HG03565 (cell line): ENCODE results near the gene MYBBP1A.

Experiments used
- ATAC-seq: cut with Tn5 transposase; IDR thresholded peaks from one replicate; pipeline ENCODE4 v1.9.1; 2021; ENCODE audit warnings: mild to moderate bottlenecking, moderate library complexity; ENCODE audit not compliant: unreplicated experiment

Gene MYBBP1A

DNA sequence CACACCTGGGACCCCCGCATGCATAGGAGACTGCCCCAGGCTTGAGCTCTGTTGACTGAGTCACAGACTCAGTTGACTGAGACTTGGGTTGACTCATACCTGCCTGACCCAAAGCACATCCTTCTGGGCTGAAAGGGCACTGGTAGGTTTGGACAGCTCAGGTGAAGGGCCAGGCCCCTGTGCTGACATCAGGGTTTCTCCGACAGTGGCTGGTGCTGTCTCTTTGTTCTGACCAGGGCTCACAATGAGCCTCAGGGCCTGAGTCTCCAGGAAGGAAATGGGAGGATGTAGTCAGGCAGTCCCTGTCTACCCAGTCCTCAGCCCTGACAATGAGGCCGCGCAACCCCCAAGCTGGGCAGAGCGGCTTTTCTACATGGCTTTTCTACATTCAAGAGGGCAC is 50.0 kb downstream of the MYBBP1A start:
- ATAC-seq: no peak

DNA sequence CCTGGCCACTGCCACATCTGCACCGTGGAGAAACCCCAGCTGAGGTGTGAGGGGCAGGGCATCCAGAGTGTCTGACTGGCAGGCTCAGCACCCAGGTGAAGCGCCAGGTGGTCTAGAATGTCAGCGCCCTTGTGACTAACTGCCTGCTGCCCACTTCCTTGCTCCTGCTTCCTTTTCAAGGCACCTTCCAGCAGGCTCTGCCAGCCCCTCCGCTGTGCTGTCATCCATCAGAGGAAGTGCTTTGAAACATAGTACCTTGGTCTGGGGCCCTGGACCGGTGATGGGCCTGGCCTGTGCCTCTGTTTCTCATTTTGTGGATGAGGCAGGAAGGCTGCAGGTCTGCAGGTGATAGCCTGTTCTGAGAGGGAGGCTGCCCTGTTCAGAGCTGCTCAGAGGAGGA is 51.0 kb downstream of the MYBBP1A start:
- no peak for ATAC-seq

DNA sequence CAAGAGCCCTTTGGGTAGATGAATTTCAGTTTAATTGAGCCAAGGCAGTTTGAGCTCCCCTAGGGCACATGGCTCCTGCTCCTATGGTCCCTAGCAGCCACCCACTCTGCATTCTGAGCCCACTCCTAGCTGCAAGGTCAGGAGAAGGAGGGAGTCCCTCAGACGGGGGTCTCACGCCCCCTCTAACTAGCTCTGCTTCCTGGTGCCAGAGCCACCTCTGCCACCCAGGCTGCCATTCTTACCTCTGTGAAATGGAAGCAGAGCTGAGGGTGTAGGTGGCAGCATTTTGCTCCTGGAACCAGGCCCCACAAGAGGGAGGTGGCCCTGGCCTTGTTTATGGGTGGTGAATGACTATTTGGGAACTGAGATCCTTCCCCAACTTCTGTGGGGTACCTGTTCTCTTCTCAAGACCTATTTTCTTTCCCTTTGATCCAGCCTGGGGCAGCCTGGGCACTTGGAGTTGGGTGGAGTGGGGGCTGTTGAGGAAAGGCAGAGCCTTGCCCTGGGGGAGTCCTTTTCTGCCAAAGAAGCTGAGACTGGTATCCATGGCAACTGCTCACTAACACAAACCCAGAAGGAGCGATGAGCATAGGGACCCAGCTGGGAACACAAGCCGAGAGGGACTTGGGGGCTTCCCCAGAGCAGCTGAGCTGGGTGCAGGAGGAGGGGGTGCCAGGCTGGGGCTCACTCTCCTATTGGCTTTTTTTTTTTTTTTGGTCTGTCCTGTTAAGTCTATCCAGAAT is 51.7 kb downstream of the MYBBP1A start:
- ATAC-seq: no peak

DNA sequence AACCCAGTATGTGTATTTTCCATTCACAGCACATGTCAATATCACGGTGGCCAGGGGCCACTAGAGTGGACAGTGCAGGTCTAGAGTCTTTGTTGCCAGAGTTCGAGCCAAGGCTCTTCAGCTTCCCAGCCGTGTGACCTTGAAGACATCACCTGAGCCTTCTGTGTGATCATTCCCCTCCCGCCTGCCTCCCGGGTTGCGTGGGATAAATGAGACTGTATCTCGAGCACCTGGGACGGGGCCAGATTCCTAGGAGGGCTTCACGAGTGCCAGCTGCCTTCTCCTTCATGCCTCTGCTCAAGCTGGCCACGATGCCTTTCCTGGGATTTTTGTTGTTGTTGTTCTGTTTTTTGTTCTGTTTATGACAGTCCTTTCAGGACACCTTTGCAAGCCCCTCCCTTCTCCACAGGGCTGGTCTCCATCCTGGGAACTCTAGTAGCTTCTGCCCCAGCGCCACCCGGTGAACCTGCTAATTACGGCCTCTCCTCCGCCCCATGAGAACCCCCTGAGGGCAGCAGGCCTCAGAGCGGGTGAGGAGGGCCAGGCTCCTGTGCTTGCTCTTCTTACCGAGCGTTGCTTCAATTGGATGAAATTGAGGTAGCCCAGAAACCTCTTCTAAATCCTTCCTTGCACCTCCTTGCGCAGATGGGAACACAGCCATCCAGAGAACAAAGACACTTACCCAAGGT is 52.6 kb downstream of the MYBBP1A start:
- ATAC-seq: no peak

DNA sequence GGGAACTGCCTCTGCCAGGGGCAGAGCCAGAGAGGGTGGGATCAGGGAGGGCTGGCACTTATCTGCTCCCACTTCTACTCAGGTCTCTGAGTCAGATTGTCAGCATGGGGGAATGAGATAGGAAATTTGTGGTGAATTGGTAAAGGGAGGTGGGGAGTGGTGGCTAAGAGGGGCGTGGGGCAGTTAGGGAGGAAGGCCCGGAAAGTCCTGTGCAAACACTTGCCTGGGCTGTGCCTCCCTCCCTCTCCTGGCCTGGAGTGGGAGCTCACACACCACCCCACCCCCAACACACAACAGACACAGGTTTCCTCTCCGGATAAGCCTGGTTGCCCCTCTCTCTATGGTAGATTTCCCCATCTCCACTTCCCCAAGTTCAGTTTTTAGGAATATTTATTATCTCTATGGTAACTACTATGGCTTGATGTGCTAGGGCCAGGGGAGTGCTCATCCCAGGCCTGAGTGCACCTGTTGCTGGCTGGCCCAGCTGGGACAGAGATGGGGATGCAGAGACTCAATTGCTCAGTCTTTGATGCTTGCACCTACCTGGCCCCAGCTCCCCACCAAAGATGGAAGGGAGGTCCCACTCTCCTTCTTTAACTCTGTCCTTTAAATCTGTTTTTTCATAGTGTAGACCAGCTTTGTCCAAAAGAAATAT is 53.8 kb downstream of the MYBBP1A start:
- ATAC-seq: no peak

DNA sequence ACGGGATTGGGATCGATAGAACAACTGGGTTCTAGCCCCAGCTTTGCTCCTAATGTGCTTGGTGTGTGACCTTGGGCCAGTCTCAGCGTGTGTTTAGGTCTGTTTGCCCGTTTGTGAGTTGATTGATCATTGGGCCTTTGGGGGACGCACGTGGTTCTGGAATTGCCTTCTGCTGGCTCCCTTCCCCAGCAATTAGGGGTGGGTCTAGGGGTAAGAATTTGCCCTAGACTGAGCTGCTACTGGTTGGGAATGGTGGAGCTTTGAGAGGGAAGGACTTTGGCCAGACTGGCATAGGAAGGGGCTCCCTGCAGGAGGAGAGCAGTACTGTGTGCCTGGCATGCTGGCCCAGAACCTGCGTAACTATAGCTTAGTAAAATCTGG is 55.0 kb downstream of the MYBBP1A start:
- ATAC-seq: no peak

DNA sequence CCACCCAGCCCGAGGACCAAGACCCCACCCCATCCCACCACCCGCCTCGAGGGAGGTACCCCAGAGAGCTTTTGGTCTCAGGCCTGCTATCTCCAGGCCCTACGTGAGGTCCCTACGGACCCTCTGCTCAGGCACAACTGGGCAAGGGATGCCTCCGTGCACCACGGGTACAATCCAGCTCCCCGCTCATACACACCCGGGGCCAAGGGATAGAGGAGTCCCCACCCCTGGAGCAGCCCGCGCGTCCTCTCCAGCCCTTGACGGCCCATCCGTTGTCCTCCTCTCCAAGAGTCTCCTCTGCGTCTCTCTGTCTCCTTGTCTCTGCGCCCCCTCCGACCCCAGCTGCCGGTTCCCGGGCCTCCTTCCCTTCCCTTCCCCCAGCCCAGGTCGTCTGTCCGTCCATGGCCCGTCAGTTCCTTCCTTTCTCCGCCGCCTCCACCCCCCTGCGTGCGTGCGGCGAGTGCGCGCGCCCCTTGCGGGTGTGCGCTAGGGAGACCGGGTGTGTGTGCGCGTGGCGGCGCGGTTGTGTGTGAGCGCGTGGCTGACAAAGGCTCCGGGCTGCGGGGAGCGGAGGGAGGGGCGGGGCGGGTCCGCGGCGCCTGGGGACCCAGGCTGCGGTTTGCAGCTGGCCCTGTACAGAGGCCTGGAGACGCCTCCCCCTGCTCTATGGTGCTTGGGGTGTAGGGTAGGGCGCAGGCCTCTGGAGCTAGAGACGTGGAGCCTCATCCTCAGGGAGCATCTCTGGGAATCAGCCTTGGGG is 55.6 kb downstream of the MYBBP1A start:
- ATAC-seq: no peak

DNA sequence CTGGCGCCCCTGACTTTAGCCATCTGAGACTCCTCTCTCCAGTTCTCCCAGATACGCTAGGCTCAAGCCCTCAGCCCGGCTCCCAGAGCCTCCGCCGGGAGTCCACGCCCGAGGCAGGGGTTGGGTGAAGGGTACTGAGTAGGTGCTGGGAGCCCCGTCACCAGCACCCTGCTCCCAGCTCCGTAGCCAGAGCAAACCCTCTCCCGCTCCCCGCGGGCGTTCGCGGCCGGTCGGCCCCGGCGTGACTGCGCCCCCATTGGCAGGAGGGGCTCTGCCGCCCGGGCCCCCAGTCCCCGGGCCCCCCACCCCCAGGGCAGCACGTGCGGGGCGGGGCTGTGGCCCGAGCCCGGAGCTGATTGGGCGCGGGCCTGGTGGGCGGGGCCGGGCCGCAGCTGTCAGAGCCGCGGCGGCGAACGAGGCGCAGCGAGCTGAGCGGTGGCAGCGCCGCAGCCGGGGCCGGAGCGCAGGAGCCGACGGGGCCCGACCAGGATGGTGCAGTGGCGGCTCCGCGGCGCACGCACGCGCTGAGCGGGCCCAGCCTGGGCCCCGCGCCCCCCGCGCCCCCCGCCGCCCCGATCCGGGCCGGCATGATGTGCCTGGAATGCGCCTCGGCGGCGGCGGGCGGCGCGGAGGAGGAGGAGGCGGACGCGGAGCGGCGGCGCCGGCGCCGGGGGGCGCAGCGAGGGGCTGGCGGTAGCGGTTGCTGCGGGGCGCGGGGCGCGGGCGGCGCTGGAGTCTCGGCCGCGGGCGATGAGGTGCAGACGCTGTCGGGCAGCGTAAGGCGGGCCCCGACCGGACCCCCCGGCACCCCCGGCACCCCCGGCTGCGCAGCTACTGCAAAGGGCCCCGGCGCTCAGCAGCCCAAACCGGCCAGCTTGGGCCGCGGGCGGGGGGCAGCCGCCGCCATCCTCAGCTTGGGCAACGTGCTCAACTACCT is 56.5 kb downstream of the MYBBP1A start, which contains the start of gene SPNS2:
SPNS2 (plus strand) TSS at position 421 of the 937 bp plus-strand sequence; CDS start at position 588, 167 bp downstream.
- ATAC-seq: no peak

DNA sequence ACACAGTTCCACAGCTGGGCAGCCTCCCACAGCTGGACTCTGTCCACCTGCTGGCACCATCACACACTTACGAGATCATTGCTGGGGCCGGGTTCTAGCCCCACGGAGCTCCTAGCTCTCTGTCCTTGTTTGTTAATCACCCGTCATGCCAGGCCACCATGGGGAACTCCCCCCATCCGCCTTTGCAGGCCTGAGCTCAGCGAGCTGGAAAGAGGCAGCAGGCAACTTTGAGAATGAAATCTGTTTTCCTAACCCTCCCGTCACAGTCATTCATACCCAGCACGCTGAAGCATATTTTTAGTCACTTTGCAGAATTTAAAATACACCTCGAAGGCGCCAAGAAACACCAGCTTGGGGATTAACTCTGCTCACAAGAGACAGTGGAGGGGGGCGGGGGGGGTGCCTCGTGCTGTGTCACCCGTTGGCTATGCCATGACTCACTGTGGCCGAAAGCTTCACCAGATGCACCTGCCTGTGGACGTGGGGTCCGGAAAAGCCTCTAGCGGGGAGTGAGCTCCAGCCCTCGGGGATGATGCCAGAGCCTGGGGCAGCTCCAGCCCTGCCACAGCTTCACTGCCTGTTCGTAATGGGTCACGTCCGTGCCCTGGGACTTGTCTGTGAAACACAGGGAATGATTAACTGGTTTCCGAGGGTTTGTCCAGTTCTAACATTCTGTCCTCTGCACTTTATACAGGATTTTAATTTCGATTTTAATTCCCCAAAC is 57.9 kb downstream of the MYBBP1A start:
- no peak for ATAC-seq

DNA sequence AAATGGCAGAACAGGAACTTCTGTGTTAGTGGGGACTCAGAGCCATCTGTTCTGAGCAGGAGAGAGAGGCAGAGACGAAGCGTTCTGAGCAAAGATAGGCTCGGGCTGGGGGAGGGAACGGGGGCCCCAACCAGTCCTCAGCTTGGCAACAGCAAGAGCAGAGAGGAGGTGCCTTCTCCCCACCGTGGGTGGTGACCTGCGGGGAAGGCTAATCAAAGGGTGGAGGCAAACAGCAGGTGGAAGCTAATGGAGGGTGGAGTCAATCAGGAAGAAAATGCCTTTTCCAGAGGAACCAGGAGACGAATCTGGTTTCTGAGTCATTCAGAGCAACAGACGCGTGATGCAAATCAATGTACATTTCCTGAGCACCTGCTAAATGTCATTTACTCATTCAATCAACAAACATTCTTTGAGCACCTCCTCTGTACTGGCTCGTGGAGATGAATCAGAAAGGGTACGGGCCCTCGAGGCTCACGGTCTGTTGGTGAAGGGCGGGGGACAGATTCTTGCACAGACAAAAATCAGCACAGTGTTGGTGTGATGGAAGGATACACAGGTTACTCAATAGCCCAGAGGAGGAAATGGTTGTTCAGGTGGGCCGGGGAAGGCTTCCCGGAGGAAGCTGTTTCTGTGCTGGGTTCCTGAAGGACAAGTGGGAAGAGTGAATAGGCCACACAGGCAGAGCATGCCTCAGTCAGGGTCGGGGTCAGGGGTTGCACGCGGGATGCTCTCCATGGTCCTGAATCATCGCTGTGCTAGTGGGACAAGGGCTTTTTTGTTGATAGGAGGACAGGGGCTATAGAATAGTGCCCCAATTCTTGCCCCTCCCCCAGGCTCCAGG is 62.2 kb downstream of the MYBBP1A start:
- ATAC-seq: no peak

DNA sequence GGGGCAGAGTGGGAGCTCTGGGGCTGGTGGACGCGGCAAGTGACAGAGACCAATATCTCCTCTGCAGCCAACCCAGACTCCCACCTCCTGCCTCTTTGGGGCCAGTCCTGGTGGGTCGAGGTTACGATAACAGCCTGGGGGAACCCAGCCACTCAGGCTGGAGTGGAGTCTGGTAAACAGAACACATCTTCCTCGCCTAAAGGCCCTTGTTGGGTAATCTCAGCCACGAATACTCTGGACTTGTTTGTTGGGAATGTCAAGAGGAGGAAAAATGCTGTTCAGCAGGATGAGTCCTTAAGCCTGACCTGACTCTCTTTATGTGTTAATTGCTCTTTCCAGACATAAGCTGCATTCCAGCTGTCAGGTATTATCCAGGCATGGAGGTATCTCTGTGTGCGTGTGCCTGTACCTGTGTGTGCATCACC is 64.5 kb downstream of the MYBBP1A start:
- ATAC-seq: no peak

DNA sequence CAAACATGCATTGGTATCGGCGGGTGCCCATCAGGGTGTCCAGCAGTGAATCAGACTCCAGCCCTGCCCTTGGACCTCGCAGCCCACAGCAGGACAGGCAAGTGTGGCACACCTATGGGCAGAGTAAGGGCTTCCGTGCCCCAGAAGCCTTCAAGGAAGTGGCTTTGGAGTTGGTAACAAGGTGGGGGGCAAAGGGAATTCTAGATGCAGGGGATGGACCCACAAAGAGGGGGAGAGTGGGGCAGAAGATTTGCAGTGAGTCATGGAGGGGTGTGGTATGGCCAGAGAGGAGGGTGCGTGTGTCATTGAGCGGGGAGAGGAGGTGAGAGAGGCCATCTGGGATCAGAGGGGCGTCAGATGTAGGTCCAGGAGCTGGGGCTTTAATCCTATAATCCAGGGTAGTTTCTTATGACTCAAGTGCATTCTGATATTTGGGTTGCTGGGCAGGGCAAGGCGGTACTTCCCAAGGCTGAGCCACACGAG is 65.0 kb downstream of the MYBBP1A start:
- ATAC-seq: no peak

DNA sequence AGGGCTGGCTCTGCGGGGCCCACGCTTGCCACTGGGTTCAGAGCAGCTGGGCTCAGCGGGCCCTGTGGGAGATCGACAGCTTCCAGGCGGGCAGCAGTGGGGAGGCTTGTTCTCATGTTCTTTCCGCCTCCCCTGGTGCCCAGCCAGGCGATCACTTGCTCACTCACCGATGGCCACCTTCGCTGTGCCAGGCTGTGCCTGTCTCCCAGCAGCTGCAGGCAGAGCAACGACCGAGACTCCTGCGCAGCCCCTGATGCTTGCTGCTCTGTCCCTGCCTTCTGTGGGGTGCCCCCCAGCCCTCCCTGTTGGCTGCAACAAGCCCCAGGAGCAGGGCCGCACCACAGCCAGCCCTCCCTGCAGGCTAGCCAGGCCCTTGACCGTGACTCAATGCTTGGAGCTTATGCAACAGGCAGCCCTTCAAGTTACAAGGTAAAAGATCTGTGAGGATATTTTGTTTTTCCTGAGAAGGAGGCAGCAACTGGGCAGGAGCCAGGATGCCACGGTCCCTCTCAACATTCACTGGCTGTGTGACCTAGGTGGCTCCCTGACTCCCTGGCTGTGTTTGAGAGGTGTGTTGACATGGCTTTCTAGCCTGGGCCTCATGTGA is 66.1 kb downstream of the MYBBP1A start:
- no peak for ATAC-seq
